Right atrium auricular region (tissue), 2 donors: Measurements from ENCODE around the gene CASP5. TPM values are rescaled to one million over a fixed set of nuclear protein-coding genes. Genes with fewer than 3 reads are reported as not detected.
"Not testable (repeated sequence)": the region's sequence is repeated elsewhere in the genome, so short reads cannot be mapped to it uniquely, and the experiment has no call there.

Experiments used
- DNase-seq: peaks from one replicate; pipeline ENCODE4 v3.0.0-alpha.2; 2019; ENCODE audit warnings: low spot score
- H3K27ac ChIP-seq, 2 donors: fragments of 200-600 bp; sonication (generic); 1 replicate in 1 of 2; 2 replicates in 1 of 2; pipeline ENCODE4 v1.5.1; 2016 to 2019
- H3K27me3 ChIP-seq, 2 donors: fragments of 200-600 bp; sonication (generic); one replicate each; pipeline versions ENCODE4 v1.5.1 to v1.6.0; 2017 to 2019
- H3K36me3 ChIP-seq: fragments of 200-600 bp; sonication (generic); one replicate; pipeline ENCODE4 v1.5.1; 2016
- H3K4me1 ChIP-seq, 2 donors: fragments of 200-600 bp; sonication (generic); one replicate each; pipeline versions ENCODE4 v1.5.1 to v1.6.0; 2017 to 2019
- H3K4me3 ChIP-seq, 2 donors: fragments of 200-600 bp; sonication (generic); 1 replicate in 1 of 2; 2 replicates in 1 of 2; pipeline ENCODE4 v1.5.1; 2017 to 2019; ENCODE audit warnings: mild to moderate bottlenecking in 1 of 2, moderate library complexity in 1 of 2
- H3K9me3 ChIP-seq, 2 donors: fragments of 200-600 bp; sonication (generic); one replicate each; pipeline ENCODE4 v1.5.1; 2019
- CTCF ChIP-seq, 2 donors: fragments of 200-600 bp; sonication (generic); IDR thresholded peaks; one replicate each; pipeline ENCODE4 v1.5.1; 2019; ENCODE audit warnings: antibody characterized with exemption in 2 of 2
- total RNA-seq, 2 donors: library from RNA; depleted of rRNA; stranded (reverse); fragments of >200 nt; gene quantifications; one replicate each; pipeline ENCODE4 v1.1.0, GENCODE V29; 2016

Gene CASP5
- total RNA-seq, 2 donors from 2014 or later, result not detected

DNA sequence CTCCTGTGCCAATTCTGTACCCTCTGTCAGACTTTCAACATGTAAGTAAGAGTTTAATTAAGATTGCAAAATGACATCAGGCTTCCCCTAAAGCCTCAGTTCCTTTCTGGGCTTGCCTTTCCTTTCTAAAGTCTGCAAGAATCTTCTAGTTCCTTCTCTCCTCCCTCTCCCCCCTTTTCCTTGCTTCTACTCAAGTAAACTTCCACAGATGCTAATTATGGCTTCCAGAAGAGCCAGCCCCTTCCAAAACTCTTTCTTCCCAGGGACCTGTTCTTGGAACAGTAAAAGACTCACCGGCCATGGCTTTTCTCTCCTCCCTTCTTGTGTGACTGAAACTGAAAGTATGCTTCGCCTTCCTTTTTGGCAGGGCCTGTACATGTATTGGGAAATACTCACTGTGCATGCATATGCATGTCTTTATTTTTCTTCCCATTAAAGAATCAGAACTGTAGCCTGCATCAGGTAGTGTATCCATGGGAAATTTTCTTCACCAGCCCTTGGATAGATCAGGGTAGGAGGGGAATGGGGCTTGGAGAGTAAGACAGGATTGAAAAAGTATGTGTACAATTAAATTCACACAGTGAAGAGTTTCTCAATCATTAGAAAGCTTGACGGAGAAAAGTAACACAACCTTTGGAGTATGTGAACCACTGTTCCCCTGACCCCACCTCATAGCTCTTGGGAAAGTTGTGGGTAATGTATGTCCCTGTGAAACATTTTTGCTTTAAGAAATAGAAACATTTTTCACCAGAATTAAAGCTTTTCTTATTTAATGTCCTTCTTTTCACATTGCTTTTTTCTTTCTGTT lies 12.0 kb upstream of the CASP5 start, which contains the start of gene CASP1:
Gene CASP1 (minus strand): TSS at position 332 of the 808 bp plus-strand sequence. CDS start 31 bp downstream, at position 301.
- Histone ChIP-seq H3K4me1 (no peaks in the 10 kb centered on the region), H3K4me3 (peak within 1 kb of the TSS; percentile 30 to 45), H3K9me3 (no peaks in the 10 kb centered on the region), H3K27me3 (no peaks in the 10 kb centered on the region), H3K27ac (peak within 1 kb of the TSS; percentile 53), H3K36me3 (no peaks in the 10 kb centered on the region)
- TF ChIP-seq CTCF (IDR thresholded peaks at IDR 0.05), result no peak
- peak; percentile 81 for DNase-seq

GRCh38 chr11:105034388-105034787 lies 11.4 kb upstream of the CASP5 start:
- Histone ChIP-seq H3K4me3 (peak overlapping the region; percentile 30 to 45), H3K27ac (peak overlapping the region; percentile 53)
- H3K27me3 ChIP-seq, H3K9me3 ChIP-seq, H3K4me1 ChIP-seq, DNase-seq, H3K36me3 ChIP-seq: not testable (repeated sequence)

- Histone ChIP-seq H3K27me3 (no peaks in the 10 kb centered on the region), H3K9me3 (no peaks in the 10 kb centered on the region), H3K4me1 (no peaks in the 10 kb centered on the region), H3K4me3 (peak overlapping the region in 1 of 2 donors; percentile 45), H3K36me3 (no peaks in the 10 kb centered on the region), H3K27ac (no peak overlapping the region)
- no peak for TF ChIP-seq CTCF (IDR thresholded peaks at IDR 0.05)
- no peak for DNase-seq
Observed at GRCh38 chr11:105033781-105034180, 10.8 kb upstream of the CASP5 start.

DNA sequence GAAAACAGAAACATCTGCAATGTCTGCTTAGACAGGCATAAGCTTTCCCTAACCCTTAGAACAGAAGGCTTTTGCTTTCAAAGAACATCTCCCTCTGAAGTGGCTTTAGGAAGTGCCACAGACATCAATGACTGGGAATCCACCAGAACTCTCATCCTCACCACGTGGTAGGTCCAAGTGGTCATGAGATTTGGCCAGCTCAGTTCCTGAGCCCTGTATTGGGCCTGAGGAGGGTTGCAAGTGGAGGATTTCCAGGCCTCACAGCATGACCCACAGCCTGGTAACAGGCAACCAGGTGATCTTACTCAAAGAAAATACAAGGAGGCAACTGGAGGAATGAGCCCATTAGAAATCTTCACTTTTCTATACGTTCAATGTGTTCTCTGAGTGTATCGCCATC lies 10.4 kb upstream of the CASP5 start:
- H3K27ac ChIP-seq, result no peak overlapping the region
- no peaks in the 10 kb centered on the region for H3K27me3 ChIP-seq
- no peaks in the 10 kb centered on the region for H3K9me3 ChIP-seq
- H3K36me3 ChIP-seq, result no peaks in the 10 kb centered on the region
- DNase-seq, result no peak
- H3K4me3 ChIP-seq, result no peak overlapping the region
- H3K4me1 ChIP-seq, result no peaks in the 10 kb centered on the region
- TF ChIP-seq CTCF (IDR thresholded peaks at IDR 0.05), result no peak

GRCh38 chr11:105032495-105032894 lies 9.5 kb upstream of the CASP5 start:
- Histone ChIP-seq H3K27ac (no peak overlapping the region), H3K27me3 (no peaks in the 10 kb centered on the region), H3K4me3 (no peak overlapping the region), H3K9me3 (no peaks in the 10 kb centered on the region), H3K4me1 (no peaks in the 10 kb centered on the region), H3K36me3 (no peaks in the 10 kb centered on the region)
- DNase-seq, result no peak
- TF ChIP-seq CTCF (IDR thresholded peaks at IDR 0.05), result no peak

- TF ChIP-seq CTCF (IDR thresholded peaks at IDR 0.05), result no peak
- H3K27me3 ChIP-seq, result no peaks in the 10 kb centered on the region
- no peak overlapping the region for H3K27ac ChIP-seq
- no peak overlapping the region for H3K4me3 ChIP-seq
- H3K4me1 ChIP-seq, result no peaks in the 10 kb centered on the region
- no peak for DNase-seq
- H3K36me3 ChIP-seq, result no peaks in the 10 kb centered on the region
- H3K9me3 ChIP-seq, result no peaks in the 10 kb centered on the region
Observed at GRCh38 chr11:105027678-105028077, 4.7 kb upstream of the CASP5 start.
